ENCODE data around the gene SEMA4B. TPM values are rescaled to one million over a fixed set of nuclear protein-coding genes. Genes with fewer than 3 reads are reported as not detected.

Gene SEMA4B
- total RNA-seq, 1 experiment from 2014 or later, result 38.6 TPM

DNA sequence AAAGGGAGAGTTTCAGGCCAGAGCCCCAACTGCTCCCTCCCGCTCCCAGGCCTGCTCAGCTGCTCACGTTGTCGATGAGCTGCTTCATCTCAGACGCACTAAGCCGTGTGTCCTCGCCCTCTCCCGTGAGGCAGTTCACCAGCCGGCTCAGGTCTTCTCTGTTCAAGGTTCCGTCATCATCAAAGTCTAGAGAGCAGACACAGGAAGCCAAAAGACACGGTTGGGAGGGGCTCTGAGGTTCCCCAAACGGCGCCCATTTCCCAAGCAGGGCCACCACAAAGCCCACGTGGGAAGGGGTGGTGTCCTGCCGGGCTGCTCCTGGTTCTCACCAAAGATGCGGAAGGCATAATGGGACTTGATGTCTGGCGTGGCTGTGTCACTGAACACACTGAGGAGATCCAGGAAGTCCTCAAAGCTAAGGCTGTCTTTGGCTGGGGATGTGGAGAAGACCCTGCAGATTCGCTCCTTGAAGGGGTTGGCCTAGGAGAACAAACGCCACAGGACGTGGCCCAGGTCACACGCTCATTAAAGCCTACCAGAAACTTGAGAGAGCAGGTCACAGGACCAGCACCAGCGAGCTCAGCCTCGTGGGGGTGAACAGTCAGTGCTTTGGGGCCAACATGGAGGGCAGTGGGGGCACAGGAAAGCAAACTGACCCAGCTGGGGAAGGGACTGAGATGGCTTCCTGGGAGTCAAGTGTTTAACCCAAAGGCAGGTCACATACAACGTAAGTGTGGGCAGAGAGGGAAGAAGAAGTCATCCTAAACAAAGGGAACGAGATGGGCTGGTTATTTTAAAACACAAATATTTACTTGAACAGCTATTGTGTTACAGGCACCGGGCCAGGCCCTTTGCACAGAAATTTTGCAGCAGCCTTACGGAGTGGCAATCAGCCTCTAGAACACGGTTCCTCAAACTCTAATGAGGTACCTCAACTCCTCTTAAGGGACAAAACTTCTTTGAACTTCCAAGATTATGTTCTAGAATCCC lies 30.2 kb downstream of the SEMA4B start:
- no peaks in the 10 kb centered on the region for H3K27me3 Mint-ChIP-seq (ENCODE audit: insufficient read depth, unreplicated experiment)
- no TSS peak for BruUV-seq (replicated peaks)
- CTCF ChIA-PET, result interaction anchor here (0.5 to 4.8 kb wide), 11 partner anchors 10 to 1135 kb away, joined by 3 to 48 read pairs (median 4); no protein-coding TSS in a partner anchor
- intact Hi-C loops (cut with micrococcal nuclease), result loop anchor here (5.0 kb wide), 2 partner anchors 144 to 334 kb away; no protein-coding TSS in a partner anchor
- H3K4me3 Mint-ChIP-seq (ENCODE audit: unreplicated experiment), result no peak overlapping the region
- H3K4me1 Mint-ChIP-seq (ENCODE audit: insufficient read depth, unreplicated experiment), result peaks cover 19% of the 10 kb centered on the region
- DNase-seq (ENCODE audit: unreplicated experiment), result no peak
- no peaks in the 10 kb centered on the region for H3K9me3 Mint-ChIP-seq (ENCODE audit: unreplicated experiment)
- peaks cover 46% of the 10 kb centered on the region for H3K36me3 Mint-ChIP-seq (ENCODE audit: insufficient read depth, unreplicated experiment)
- POLR2A ChIA-PET, result interaction anchor here (0.6 to 4.7 kb wide), 9 partner anchors 10 to 467 kb away, joined by 3 to 66 read pairs (median 20); partner anchors contain the start of genes SEMA4B and TTLL13
- TF ChIP-seq, protein P1, sequence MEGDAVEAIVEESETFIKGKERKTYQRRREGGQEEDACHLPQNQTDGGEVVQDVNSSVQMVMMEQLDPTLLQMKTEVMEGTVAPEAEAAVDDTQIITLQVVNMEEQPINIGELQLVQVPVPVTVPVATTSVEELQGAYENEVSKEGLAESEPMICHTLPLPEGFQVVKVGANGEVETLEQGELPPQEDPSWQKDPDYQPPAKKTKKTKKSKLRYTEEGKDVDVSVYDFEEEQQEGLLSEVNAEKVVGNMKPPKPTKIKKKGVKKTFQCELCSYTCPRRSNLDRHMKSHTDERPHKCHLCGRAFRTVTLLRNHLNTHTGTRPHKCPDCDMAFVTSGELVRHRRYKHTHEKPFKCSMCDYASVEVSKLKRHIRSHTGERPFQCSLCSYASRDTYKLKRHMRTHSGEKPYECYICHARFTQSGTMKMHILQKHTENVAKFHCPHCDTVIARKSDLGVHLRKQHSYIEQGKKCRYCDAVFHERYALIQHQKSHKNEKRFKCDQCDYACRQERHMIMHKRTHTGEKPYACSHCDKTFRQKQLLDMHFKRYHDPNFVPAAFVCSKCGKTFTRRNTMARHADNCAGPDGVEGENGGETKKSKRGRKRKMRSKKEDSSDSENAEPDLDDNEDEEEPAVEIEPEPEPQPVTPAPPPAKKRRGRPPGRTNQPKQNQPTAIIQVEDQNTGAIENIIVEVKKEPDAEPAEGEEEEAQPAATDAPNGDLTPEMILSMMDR (IDR thresholded peaks at IDR 0.05; ENCODE audit: unreplicated experiment), result no peak
- H3K27ac Mint-ChIP-seq (ENCODE audit: low read depth, unreplicated experiment), result peak overlapping the region; percentile 42

DNA sequence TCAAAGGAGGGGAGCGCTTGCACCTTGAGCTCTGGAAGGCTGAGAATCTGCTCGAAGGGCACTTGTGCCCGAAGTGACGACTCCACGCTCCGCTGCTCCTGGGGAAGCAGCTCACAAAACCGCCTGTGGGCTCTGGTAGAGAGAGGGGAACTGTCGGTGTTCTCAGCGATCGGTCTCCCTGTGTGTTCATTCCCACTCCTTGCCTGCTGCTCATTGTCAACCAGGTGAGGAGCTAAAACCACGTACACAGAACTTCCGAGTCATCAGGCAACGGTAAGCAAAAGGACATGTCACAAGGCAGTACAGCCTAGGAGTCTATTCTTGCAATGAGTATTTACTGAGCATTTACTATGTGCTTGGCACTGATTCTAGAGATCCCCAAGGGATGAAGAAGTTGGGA lies 31.1 kb downstream of the SEMA4B start:
- intact Hi-C loops (cut with micrococcal nuclease), result loop anchor here (5.0 kb wide), 2 partner anchors 145 to 335 kb away; no protein-coding TSS in a partner anchor
- H3K27me3 Mint-ChIP-seq (ENCODE audit: insufficient read depth, unreplicated experiment), result no peaks in the 10 kb centered on the region
- TF ChIP-seq, protein P1 (IDR thresholded peaks at IDR 0.05; ENCODE audit: unreplicated experiment), result no peak
- no peak for DNase-seq (ENCODE audit: unreplicated experiment)
- BruUV-seq (replicated peaks), result no TSS peak
- H3K36me3 Mint-ChIP-seq (ENCODE audit: insufficient read depth, unreplicated experiment), result peaks cover 43% of the 10 kb centered on the region
- peak overlapping the region; percentile 85 for H3K4me3 Mint-ChIP-seq (ENCODE audit: unreplicated experiment)
- peaks cover 19% of the 10 kb centered on the region for H3K4me1 Mint-ChIP-seq (ENCODE audit: insufficient read depth, unreplicated experiment)
- ChIA-PET POLR2A (interaction anchor here (0.6 to 4.7 kb wide), 18 partner anchors 10 to 467 kb away, joined by 3 to 66 read pairs (median 6); partner anchors contain the start of genes AP3S2, SEMA4B and TTLL13), CTCF (interaction anchor here (0.6 to 4.8 kb wide), 19 partner anchors 11 to 313 kb away, joined by 3 to 48 read pairs (median 4); partner anchors contain the start of gene TTLL13)
- H3K27ac Mint-ChIP-seq (ENCODE audit: low read depth, unreplicated experiment), result no peak overlapping the region
- H3K9me3 Mint-ChIP-seq (ENCODE audit: unreplicated experiment), result no peaks in the 10 kb centered on the region

DNA sequence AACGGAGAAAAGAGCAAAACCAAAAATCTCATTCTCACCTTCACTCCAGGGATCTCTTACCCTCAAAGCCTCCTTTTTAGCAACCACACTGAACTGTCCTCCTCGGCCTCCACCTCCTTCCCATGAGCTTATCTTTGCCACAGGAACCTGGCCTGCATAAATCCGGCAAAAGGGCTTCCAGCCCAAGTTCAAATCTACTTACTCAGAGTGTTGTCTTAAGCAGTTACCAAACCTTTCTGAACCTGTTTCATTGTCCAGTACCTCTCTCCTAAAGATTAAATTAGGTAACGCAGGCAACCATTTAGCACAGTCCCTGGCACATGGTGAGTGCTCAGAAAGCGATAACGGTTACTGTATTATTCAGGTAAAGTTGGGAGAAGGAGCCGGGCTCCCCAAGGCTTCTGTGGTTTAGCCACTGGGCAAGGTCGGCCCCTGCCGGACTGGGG lies 31.8 kb downstream of the SEMA4B start:
- peaks cover 19% of the 10 kb centered on the region for H3K4me1 Mint-ChIP-seq (ENCODE audit: insufficient read depth, unreplicated experiment)
- DNase-seq (ENCODE audit: unreplicated experiment), result no peak
- BruUV-seq (replicated peaks), result no TSS peak
- intact Hi-C loops (cut with micrococcal nuclease), result loop anchor here (1.0 to 5.0 kb wide), 3 partner anchors 53 to 336 kb away; no protein-coding TSS in a partner anchor
- TF ChIP-seq, protein P1 (IDR thresholded peaks at IDR 0.05; ENCODE audit: unreplicated experiment), result peak; percentile 56
- H3K36me3 Mint-ChIP-seq (ENCODE audit: insufficient read depth, unreplicated experiment), result peaks cover 36% of the 10 kb centered on the region
- no peaks in the 10 kb centered on the region for H3K9me3 Mint-ChIP-seq (ENCODE audit: unreplicated experiment)
- H3K4me3 Mint-ChIP-seq (ENCODE audit: unreplicated experiment), result peak overlapping the region; percentile 85
- ChIA-PET CTCF (interaction anchor here (0.6 to 4.8 kb wide), 21 partner anchors 12 to 368 kb away, joined by 3 to 48 read pairs (median 4); partner anchors contain the start of genes ARPIN and TTLL13), POLR2A (interaction anchor here (0.6 to 4.7 kb wide), 26 partner anchors 9 to 755 kb away, joined by 3 to 66 read pairs (median 6); partner anchors contain the start of genes AP3S2, NGRN, SEMA4B and TTLL13)
- H3K27me3 Mint-ChIP-seq (ENCODE audit: insufficient read depth, unreplicated experiment), result no peaks in the 10 kb centered on the region
- H3K27ac Mint-ChIP-seq (ENCODE audit: low read depth, unreplicated experiment), result no peak overlapping the region

Measured in MCF 10A (cell line).